GM23338 (cell line): ENCODE measurements around the gene DACH1. TPM values are rescaled to one million over a fixed set of nuclear protein-coding genes. Genes with fewer than 3 reads are reported as not detected.

ENCODE experiments used
- ATAC-seq: fragments of 200-7000 bp; cut with Tn5 transposase; 3 replicates; pipeline ENCODE4 v1.9.1; 2020
- DNase-seq: peaks from one replicate; pipeline ENCODE4 v3.0.0-alpha.2; 2015; ENCODE audit warnings: low spot score
- H2AFZ ChIP-seq: fragments of 200-600 bp; sonication (generic); 2 replicates; pipeline ENCODE4 v1.8.0; 2016; ENCODE audit warnings: antibody characterized with exemption, mild to moderate bottlenecking, moderate library complexity
- H3F3A ChIP-seq: fragments of 200-600 bp; sonication (generic); replicated peaks from 2 replicates; pipeline ENCODE4 v1.8.0; 2017; ENCODE audit warnings: antibody characterized with exemption, mixed run types, low read depth
- H3K27ac ChIP-seq: fragments of 200-600 bp; sonication (generic); 2 replicates; pipeline ENCODE4 v1.6.1; 2016; ENCODE audit warnings: low read depth
- H3K27me3 ChIP-seq: fragments of 200-600 bp; sonication (generic); 2 replicates; pipeline ENCODE4 v1.8.0; 2016; ENCODE audit warnings: mild to moderate bottlenecking, mixed run types, moderate library complexity; ENCODE audit not compliant: insufficient read depth
- H3K36me3 ChIP-seq: fragments of 200-600 bp; sonication (generic); 2 replicates; pipeline ENCODE4 v1.8.0; 2016; ENCODE audit warnings: mild to moderate bottlenecking; ENCODE audit not compliant: insufficient read depth
- H3K4me1 ChIP-seq: fragments of 200-600 bp; sonication (generic); 2 replicates; pipeline ENCODE4 v1.8.0; 2016; ENCODE audit warnings: mild to moderate bottlenecking, moderate library complexity; ENCODE audit not compliant: insufficient read depth
- H3K4me2 ChIP-seq: fragments of 200-600 bp; sonication (generic); 2 replicates; pipeline ENCODE4 v1.7.1; 2017; ENCODE audit warnings: mixed run types
- H3K4me3 ChIP-seq: fragments of 200-600 bp; sonication (generic); 2 replicates; pipeline ENCODE4 v1.6.1; 2016; ENCODE audit warnings: mixed run types
- H3K79me2 ChIP-seq: fragments of 200-600 bp; sonication (generic); replicated peaks from 2 replicates; pipeline ENCODE4 v1.8.0; 2017; ENCODE audit warnings: mild to moderate bottlenecking; ENCODE audit not compliant: insufficient read depth
- H3K9me2 ChIP-seq: fragments of 200-600 bp; sonication (generic); 2 replicates; pipeline ENCODE4 v1.8.0; 2017; ENCODE audit not compliant: insufficient read depth
- H4K20me1 ChIP-seq: fragments of 200-600 bp; sonication (generic); replicated peaks from 2 replicates; pipeline ENCODE4 v1.8.0; 2017; ENCODE audit warnings: mild to moderate bottlenecking; ENCODE audit not compliant: insufficient read depth
- H3K27ac Mint-ChIP-seq: 2 replicates; pipeline ENCODE4 v1.8.0; 2020; ENCODE audit warnings: inconsistent platforms, mild to moderate bottlenecking, moderate library complexity, mixed read lengths
- H3K27me3 Mint-ChIP-seq: 3 replicates; pipeline ENCODE4 v1.8.0; 2022; ENCODE audit warnings: low read depth, mild to moderate bottlenecking, moderate library complexity, mixed read lengths, inconsistent platforms; ENCODE audit not compliant: insufficient read depth, poor library complexity
- H3K36me3 Mint-ChIP-seq: 3 replicates; pipeline ENCODE4 v1.8.0; 2021; ENCODE audit warnings: low read depth, mild to moderate bottlenecking, inconsistent platforms, moderate library complexity, mixed read lengths
- H3K4me1 Mint-ChIP-seq: 3 replicates; pipeline ENCODE4 v1.8.0; 2020; ENCODE audit warnings: mild to moderate bottlenecking, inconsistent platforms, mixed read lengths
- H3K4me3 Mint-ChIP-seq: 3 replicates; pipeline ENCODE4 v1.8.0; 2021; ENCODE audit warnings: moderate library complexity, mild to moderate bottlenecking, inconsistent platforms, mixed read lengths
- H3K9me3 Mint-ChIP-seq: 3 replicates; pipeline ENCODE4 v1.8.0; 2020; ENCODE audit warnings: moderate library complexity, mild to moderate bottlenecking, inconsistent platforms, mixed read lengths
- CREB1 ChIP-seq: fragments of 250-450 bp; sonication (Bioruptor Pico); IDR thresholded peaks from 2 replicates; pipeline ENCODE4 v1.5.0; 2020; ENCODE audit warnings: low read depth, mild to moderate bottlenecking, moderate library complexity
- EZH2 ChIP-seq: fragments of 200-600 bp; sonication (generic); IDR thresholded peaks from one replicate; pipeline ENCODE4 v1.8.0; 2017; ENCODE audit warnings: antibody characterized with exemption, mild to moderate bottlenecking, low read depth; ENCODE audit not compliant: unreplicated experiment
- EZH2phosphoT487 ChIP-seq: fragments of 200-600 bp; sonication (generic); IDR thresholded peaks from one replicate; pipeline ENCODE4 v1.8.1; 2018; ENCODE audit warnings: antibody characterized with exemption; ENCODE audit not compliant: unreplicated experiment
- JUNB ChIP-seq: IDR thresholded peaks from one replicate; pipeline ENCODE4 v1.6.1; 2016; ENCODE audit warnings: antibody characterized with exemption; ENCODE audit not compliant: unreplicated experiment
- NANOG ChIP-seq: IDR thresholded peaks from 2 replicates; pipeline ENCODE4 v1.6.1; 2016; ENCODE audit warnings: antibody characterized with exemption, borderline replicate concordance
- POLR2AphosphoS5 ChIP-seq: IDR thresholded peaks from 2 replicates; pipeline ENCODE4 v1.6.1; 2016; ENCODE audit warnings: antibody characterized with exemption, low read depth
- STAT1 ChIP-seq: IDR thresholded peaks from one replicate; pipeline ENCODE4 v1.6.1; 2016; ENCODE audit warnings: antibody characterized with exemption; ENCODE audit not compliant: unreplicated experiment
- ZNF114 ChIP-seq: fragments of 250-450 bp; sonication (Bioruptor Pico); IDR thresholded peaks from 2 replicates; pipeline ENCODE4 v1.5.0; 2020; ENCODE audit warnings: mild to moderate bottlenecking, moderate library complexity
- ZNF331 ChIP-seq: fragments of 250-450 bp; sonication (Bioruptor Pico); IDR thresholded peaks from 2 replicates; pipeline ENCODE4 v1.5.0; 2020; ENCODE audit warnings: low read depth, mild to moderate bottlenecking, moderate library complexity
- polyA plus RNA-seq: library from polyadenylated mRNA; unstranded; fragments of >200 nt; fragmentation: Nextera tagmentation; extraction: Ambion mirVana; gene quantifications from 2 replicates; pipeline ENCODE4 v1.2.1, GENCODE V29; 2016
- total RNA-seq: library from RNA; depleted of rRNA; stranded (reverse); fragments of >200 nt; shearing (Covaris generic); gene quantifications from 2 replicates; pipeline ENCODE4 v1.2.3, GENCODE V29; 2014
- TF ChIP-seq, protein P1 (sequence below): IDR thresholded peaks from 2 replicates; pipeline ENCODE4 v1.6.1; 2016; ENCODE audit warnings: antibody characterized with exemption
- TF ChIP-seq, protein P2 (sequence below): IDR thresholded peaks from one replicate; pipeline ENCODE4 v1.6.1; 2018; ENCODE audit warnings: antibody characterized with exemption; ENCODE audit not compliant: unreplicated experiment
- TF ChIP-seq, protein P3 (sequence below), 2 experiments: fragments of 200-600 bp in 1 of 2; sonication (generic) in 1 of 2; conservative IDR thresholded peaks; 2 replicates each; pipeline versions ENCODE4 v1.5.1 to v1.6.1; 2016 to 2017; ENCODE audit warnings: antibody characterized with exemption in 2 of 2, low read depth in 2 of 2, mild to moderate bottlenecking in 2 of 2, moderate library complexity in 1 of 2
- TF ChIP-seq, protein P4 (sequence below): fragments of 250-450 bp; sonication (Bioruptor Pico); IDR thresholded peaks from 2 replicates; pipeline ENCODE4 v1.5.0; 2020; ENCODE audit warnings: mild to moderate bottlenecking, moderate library complexity

DACH1 gene
- total and polyA plus RNA-seq, 2 experiments from 2014 or later: 0.45 to 0.57 TPM

DNA sequence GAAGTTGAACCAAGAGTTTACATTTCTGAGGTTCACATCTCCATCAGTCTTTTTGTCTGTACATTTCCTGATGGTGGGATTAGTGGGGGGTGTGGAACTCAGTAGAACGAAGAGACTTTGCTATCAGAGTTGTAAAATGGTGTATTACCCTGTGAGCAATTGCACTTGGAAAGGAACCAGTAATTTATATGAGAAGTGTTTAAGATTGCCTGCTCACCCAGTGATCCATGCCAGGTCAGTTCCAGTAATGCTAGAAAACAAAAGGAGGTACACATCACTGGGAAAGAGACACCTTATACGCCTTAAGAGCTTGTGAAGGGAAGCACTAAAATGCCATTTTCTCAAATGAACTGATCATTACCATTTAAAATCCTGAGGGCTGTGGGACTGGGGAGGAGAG lies 7.5 kb upstream of the DACH1 start:
- Mint-ChIP-seq H3K36me3 (no peaks in the 10 kb centered on the region), H3K4me1 (peaks cover 36% of the 10 kb centered on the region), H3K4me3 (no peak overlapping the region), H3K9me3 (no peaks in the 10 kb centered on the region), H3K27ac (no peak overlapping the region), H3K27me3 (peaks cover 3% of the 10 kb centered on the region)
- no peak for DNase-seq
- peaks cover 17% of the 10 kb centered on the region for H3K27me3 ChIP-seq
- no peaks in the 10 kb centered on the region for H3F3A ChIP-seq
- H3K4me3 ChIP-seq: no peak overlapping the region
- H3K4me2 ChIP-seq: no peak overlapping the region
- no peak overlapping the region for H2AFZ ChIP-seq
- TF ChIP-seq, protein P1, sequence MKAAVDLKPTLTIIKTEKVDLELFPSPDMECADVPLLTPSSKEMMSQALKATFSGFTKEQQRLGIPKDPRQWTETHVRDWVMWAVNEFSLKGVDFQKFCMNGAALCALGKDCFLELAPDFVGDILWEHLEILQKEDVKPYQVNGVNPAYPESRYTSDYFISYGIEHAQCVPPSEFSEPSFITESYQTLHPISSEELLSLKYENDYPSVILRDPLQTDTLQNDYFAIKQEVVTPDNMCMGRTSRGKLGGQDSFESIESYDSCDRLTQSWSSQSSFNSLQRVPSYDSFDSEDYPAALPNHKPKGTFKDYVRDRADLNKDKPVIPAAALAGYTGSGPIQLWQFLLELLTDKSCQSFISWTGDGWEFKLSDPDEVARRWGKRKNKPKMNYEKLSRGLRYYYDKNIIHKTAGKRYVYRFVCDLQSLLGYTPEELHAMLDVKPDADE: no peak
- TF ChIP-seq, protein P2, sequence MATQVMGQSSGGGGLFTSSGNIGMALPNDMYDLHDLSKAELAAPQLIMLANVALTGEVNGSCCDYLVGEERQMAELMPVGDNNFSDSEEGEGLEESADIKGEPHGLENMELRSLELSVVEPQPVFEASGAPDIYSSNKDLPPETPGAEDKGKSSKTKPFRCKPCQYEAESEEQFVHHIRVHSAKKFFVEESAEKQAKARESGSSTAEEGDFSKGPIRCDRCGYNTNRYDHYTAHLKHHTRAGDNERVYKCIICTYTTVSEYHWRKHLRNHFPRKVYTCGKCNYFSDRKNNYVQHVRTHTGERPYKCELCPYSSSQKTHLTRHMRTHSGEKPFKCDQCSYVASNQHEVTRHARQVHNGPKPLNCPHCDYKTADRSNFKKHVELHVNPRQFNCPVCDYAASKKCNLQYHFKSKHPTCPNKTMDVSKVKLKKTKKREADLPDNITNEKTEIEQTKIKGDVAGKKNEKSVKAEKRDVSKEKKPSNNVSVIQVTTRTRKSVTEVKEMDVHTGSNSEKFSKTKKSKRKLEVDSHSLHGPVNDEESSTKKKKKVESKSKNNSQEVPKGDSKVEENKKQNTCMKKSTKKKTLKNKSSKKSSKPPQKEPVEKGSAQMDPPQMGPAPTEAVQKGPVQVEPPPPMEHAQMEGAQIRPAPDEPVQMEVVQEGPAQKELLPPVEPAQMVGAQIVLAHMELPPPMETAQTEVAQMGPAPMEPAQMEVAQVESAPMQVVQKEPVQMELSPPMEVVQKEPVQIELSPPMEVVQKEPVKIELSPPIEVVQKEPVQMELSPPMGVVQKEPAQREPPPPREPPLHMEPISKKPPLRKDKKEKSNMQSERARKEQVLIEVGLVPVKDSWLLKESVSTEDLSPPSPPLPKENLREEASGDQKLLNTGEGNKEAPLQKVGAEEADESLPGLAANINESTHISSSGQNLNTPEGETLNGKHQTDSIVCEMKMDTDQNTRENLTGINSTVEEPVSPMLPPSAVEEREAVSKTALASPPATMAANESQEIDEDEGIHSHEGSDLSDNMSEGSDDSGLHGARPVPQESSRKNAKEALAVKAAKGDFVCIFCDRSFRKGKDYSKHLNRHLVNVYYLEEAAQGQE: no peak
- TF ChIP-seq NANOG: no peak
- no peak for TF ChIP-seq CREB1 (CRISPR knock-in tag)
- no peak for TF ChIP-seq EZH2
- TF ChIP-seq, protein P3, sequence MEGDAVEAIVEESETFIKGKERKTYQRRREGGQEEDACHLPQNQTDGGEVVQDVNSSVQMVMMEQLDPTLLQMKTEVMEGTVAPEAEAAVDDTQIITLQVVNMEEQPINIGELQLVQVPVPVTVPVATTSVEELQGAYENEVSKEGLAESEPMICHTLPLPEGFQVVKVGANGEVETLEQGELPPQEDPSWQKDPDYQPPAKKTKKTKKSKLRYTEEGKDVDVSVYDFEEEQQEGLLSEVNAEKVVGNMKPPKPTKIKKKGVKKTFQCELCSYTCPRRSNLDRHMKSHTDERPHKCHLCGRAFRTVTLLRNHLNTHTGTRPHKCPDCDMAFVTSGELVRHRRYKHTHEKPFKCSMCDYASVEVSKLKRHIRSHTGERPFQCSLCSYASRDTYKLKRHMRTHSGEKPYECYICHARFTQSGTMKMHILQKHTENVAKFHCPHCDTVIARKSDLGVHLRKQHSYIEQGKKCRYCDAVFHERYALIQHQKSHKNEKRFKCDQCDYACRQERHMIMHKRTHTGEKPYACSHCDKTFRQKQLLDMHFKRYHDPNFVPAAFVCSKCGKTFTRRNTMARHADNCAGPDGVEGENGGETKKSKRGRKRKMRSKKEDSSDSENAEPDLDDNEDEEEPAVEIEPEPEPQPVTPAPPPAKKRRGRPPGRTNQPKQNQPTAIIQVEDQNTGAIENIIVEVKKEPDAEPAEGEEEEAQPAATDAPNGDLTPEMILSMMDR (conservative IDR thresholded peaks at IDR 0.05; ENCODE audit: low read depth in 2 of 2): no peak
- no peak for TF ChIP-seq JUNB
- no peak for TF ChIP-seq STAT1
- no peak for TF ChIP-seq ZNF331 (CRISPR knock-in tag)
- no peak for TF ChIP-seq EZH2phosphoT487
- no peak for TF ChIP-seq ZNF114 (CRISPR knock-in tag)
- TF ChIP-seq POLR2AphosphoS5: no peak
- TF ChIP-seq, protein P4, sequence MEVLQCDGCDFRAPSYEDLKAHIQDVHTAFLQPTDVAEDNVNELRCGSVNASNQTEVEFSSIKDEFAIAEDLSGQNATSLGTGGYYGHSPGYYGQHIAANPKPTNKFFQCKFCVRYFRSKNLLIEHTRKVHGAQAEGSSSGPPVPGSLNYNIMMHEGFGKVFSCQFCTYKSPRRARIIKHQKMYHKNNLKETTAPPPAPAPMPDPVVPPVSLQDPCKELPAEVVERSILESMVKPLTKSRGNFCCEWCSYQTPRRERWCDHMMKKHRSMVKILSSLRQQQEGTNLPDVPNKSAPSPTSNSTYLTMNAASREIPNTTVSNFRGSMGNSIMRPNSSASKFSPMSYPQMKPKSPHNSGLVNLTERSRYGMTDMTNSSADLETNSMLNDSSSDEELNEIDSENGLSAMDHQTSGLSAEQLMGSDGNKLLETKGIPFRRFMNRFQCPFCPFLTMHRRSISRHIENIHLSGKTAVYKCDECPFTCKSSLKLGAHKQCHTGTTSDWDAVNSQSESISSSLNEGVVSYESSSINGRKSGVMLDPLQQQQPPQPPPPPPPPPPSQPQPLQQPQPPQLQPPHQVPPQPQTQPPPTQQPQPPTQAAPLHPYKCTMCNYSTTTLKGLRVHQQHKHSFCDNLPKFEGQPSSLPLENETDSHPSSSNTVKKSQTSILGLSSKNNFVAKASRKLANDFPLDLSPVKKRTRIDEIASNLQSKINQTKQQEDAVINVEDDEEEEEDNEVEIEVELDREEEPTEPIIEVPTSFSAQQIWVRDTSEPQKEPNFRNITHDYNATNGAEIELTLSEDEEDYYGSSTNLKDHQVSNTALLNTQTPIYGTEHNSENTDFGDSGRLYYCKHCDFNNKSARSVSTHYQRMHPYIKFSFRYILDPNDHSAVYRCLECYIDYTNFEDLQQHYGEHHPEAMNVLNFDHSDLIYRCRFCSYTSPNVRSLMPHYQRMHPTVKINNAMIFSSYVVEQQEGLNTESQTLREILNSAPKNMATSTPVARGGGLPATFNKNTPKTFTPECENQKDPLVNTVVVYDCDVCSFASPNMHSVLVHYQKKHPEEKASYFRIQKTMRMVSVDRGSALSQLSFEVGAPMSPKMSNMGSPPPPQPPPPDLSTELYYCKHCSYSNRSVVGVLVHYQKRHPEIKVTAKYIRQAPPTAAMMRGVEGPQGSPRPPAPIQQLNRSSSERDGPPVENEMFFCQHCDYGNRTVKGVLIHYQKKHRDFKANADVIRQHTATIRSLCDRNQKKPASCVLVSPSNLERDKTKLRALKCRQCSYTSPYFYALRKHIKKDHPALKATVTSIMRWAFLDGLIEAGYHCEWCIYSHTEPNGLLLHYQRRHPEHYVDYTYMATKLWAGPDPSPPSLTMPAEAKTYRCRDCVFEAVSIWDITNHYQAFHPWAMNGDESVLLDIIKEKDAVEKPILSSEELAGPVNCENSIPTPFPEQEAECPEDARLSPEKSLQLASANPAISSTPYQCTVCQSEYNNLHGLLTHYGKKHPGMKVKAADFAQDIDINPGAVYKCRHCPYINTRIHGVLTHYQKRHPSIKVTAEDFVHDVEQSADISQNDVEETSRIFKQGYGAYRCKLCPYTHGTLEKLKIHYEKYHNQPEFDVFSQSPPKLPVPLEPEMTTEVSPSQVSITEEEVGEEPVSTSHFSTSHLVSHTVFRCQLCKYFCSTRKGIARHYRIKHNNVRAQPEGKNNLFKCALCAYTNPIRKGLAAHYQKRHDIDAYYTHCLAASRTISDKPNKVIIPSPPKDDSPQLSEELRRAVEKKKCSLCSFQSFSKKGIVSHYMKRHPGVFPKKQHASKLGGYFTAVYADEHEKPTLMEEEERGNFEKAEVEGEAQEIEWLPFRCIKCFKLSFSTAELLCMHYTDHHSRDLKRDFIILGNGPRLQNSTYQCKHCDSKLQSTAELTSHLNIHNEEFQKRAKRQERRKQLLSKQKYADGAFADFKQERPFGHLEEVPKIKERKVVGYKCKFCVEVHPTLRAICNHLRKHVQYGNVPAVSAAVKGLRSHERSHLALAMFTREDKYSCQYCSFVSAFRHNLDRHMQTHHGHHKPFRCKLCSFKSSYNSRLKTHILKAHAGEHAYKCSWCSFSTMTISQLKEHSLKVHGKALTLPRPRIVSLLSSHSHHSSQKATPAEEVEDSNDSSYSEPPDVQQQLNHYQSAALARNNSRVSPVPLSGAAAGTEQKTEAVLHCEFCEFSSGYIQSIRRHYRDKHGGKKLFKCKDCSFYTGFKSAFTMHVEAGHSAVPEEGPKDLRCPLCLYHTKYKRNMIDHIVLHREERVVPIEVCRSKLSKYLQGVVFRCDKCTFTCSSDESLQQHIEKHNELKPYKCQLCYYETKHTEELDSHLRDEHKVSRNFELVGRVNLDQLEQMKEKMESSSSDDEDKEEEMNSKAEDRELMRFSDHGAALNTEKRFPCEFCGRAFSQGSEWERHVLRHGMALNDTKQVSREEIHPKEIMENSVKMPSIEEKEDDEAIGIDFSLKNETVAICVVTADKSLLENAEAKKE (CRISPR knock-in tag): no peak
- no peaks in the 10 kb centered on the region for H4K20me1 ChIP-seq
- ATAC-seq: no peak
- peaks cover 26% of the 10 kb centered on the region for H3K4me1 ChIP-seq
- H3K36me3 ChIP-seq: no peaks in the 10 kb centered on the region
- H3K9me2 ChIP-seq: no peaks in the 10 kb centered on the region
- H3K79me2 ChIP-seq: no peaks in the 10 kb centered on the region
- no peak overlapping the region for H3K27ac ChIP-seq
